GM18517 (cell line): ENCODE measurements around the gene FRY.

Source experiments
- ATAC-seq: cut with Tn5 transposase; IDR thresholded peaks from one replicate; pipeline ENCODE4 v1.9.1; 2021; ENCODE audit warnings: mild to moderate bottlenecking, moderate library complexity; ENCODE audit not compliant: unreplicated experiment

FRY gene

GRCh38 chr13:32284927-32285632 lies 253.5 kb downstream of the FRY start:
- ATAC-seq: no peak

GRCh38 chr13:32285633-32285965 lies 254.0 kb downstream of the FRY start:
- ATAC-seq: no peak

GRCh38 chr13:32297206-32297605 lies 265.6 kb downstream of the FRY start:
- ATAC-seq: no peak

- no peak for ATAC-seq
These were observed 267.1 kb downstream of the FRY start for GRCh38 chr13:32298695-32299094.

GRCh38 chr13:32299893-32300292 lies 268.3 kb downstream of the FRY start:
- no peak for ATAC-seq

- ATAC-seq: no peak
These were observed 268.8 kb downstream of the FRY start for GRCh38 chr13:32300406-32300805.

DNA sequence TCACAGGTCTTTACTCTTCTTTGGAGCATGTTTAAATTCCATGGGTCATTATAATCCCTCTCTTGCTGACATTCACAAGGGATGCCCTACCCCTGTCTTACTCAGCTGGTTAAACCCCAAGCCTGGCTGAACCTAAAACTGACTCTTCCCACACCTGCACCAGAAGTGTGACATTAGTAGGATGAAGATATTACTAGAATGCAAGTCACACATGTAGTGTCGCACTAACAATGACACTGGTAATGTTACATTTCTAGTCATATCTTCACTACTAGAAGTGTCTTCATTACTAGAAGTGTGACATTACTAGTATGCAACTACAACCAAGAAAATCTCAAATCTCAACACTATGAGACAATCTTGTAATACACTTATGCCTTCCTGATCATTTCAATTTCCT lies 269.3 kb downstream of the FRY start:
- ATAC-seq: no peak

- no peak for ATAC-seq
These were observed 270.9 kb downstream of the FRY start for GRCh38 chr13:32302461-32302860.

DNA sequence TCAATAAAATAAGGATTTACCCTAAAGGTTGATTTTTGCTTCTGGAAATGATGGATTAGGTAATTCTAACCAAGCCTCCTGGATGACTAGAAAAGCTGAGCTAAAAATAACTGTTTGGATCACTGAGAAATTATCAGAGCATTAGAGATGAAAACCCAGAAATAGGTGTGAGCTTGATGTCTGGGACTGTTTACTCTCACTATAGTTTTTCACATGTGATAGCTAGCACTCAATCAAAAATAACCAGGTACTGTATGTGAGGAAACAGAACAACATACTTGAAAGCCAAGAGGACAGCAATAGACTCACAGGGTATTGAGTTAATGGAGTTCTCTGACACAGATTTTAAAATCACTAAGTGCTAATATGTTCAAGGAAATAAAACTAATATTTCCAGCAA lies 274.1 kb downstream of the FRY start:
- no peak for ATAC-seq

DNA sequence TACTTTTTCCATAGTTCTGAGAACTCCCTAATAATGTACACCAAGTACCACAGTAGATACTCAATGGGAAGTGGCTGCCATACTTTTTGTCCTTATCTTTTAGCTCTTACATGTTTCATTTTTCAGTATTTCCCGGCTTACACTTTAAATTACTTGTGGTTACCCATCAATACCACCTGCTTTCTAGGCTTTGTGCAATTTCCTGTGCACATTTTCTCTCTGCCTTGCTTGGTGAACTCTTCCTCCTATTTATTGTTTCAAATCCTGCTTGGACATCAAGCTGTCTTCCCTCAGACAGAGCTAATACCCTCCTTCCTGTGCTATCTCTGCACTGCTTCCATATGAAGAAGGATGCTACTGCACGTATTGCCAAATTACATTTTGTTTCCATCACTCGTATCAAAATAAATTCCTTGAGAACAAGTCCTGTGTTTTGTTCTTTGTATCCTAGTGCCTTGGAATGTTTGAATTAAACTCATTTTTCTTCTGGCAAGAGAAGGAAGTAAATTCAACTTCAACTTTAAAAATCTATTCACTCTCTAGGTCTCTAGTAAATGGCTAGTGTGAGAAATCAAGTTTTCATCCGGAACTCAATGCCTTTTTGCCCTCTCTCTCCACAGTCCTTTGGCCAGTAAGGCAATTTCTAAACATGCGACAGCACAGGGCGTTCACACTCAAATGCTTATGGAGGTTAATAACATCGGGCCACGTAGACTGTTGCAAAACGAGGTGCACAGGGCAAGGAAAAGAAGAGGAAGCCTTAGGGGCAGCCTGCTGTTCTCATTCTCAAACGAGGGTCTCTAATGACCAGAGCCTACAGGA lies 277.9 kb downstream of the FRY start:
- ATAC-seq: peak; percentile 21

- ATAC-seq: peak; percentile 68
These were observed 278.6 kb downstream of the FRY start for GRCh38 chr13:32310134-32310706.

DNA sequence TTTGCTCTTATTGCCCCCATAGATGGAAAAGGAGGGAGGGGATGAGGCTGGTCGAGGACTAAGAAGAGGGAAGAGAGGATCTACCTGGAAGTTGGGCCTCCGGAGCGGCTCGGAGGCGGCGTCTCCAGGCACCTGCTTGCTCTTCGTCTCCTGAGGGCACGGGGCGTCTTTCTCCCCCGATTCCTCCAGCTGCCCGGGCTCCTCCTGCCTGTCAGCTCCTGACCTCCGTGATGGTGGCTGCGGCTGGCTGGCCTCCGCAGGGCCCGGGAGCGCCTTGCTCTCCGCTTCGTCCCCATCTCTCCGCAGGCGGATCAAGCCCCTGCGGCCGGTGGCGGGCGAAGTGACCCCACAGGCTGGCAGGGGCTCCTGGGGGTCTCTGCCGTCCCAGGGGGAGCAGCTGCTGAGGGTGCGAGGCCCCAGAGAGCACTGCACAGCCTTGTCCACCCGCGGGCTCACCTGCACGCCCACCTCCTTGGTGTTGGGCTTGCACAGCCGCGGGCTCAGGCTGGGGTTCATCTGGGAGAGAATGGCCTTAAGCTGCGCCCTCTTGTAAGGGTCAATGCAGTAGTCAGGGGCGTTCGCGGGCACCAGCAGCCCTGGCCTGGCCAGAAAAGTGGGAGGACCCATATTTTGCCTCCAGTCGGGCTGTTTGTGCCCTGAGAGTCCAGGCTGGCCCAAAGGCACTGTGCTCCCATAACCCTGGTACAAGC lies 279.8 kb downstream of the FRY start:
- ATAC-seq: no peak

- peak; percentile 20 for ATAC-seq
These were observed 283.0 kb downstream of the FRY start for GRCh38 chr13:32314271-32315237.

- ATAC-seq: peak; percentile 87
These were observed 283.9 kb downstream of the FRY start, which contains the start of the genes BRCA2 and ZAR1L for GRCh38 chr13:32315238-32316027. BRCA2 (plus strand) TSS chr13:32315508; CDS start chr13:32316461, 953 bp downstream. ZAR1L (minus strand) TSS chr13:32315363; CDS start chr13:32311925, 3,438 bp downstream.

- peak; percentile 65 for ATAC-seq
These were observed 284.4 kb downstream of the FRY start for GRCh38 chr13:32316028-32316339.

- no peak for ATAC-seq
These were observed 284.9 kb downstream of the FRY start for GRCh38 chr13:32316501-32316900.

DNA sequence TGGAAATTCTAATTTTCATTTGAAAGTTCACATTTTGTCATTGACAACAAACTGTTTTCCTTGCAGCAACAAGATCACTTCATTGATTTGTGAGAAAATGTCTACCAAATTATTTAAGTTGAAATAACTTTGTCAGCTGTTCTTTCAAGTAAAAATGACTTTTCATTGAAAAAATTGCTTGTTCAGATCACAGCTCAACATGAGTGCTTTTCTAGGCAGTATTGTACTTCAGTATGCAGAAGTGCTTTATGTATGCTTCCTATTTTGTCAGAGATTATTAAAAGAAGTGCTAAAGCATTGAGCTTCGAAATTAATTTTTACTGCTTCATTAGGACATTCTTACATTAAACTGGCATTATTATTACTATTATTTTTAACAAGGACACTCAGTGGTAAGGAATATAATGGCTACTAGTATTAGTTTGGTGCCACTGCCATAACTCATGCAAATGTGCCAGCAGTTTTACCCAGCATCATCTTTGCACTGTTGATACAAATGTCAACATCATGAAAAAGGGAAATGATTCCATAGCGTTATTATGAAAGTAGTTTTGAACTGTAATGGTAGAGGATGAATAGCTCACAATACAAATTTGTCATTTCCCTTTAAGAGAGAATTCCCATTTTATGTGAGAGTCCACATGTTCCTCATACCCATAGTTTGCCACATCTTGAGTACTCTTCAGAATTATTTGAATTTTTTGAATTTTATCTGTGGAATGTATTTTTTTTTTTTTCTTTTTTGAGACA lies 286.3 kb downstream of the FRY start:
- ATAC-seq: no peak

DNA sequence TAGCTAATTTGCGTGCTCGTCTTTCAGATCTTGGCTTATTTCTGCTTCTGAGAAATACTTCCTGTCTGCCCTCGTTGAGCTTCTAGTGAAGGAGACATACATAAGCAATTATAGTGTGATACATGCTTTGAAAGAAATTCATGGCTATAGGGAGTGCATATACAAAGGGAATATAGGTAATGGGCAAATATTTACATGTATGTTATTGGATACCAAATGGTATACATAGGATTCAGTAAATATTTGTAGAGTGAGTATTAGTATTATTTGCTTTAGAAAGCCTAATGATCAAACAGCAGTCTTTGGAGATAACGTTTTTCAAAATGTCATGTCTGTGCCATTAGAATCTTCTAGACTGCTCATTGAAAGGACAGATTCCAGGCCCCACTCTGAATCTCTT lies 289.0 kb downstream of the FRY start:
- no peak for ATAC-seq

DNA sequence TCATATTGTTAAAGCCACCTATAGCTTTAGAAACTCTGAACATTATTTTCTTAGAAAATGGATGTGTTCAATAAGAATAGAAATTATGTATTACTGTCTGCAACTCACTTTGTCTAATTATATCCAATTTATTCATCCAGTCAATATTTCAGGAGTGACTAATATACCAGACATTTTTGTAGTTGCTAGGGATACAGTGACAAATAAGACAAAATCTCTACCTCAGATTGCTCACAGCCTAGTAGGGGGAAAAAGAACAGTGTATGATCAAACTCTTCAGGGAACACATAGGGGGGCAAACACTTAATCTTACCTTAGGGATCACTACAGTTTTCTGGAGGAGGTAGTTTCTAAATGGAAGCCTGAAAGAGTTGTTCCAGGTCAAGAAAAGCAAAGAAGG lies 292.3 kb downstream of the FRY start:
- no peak for ATAC-seq
